Measurements from ENCODE around the gene LZTR1. TPM values are rescaled to one million over a fixed set of nuclear protein-coding genes. Genes with fewer than 3 reads are reported as not detected.

The LZTR1 gene
- polyA plus RNA-seq, 2 of the 4 experiments (the other 2 are of a cell fraction), result 14.1 to 23.5 TPM

DNA sequence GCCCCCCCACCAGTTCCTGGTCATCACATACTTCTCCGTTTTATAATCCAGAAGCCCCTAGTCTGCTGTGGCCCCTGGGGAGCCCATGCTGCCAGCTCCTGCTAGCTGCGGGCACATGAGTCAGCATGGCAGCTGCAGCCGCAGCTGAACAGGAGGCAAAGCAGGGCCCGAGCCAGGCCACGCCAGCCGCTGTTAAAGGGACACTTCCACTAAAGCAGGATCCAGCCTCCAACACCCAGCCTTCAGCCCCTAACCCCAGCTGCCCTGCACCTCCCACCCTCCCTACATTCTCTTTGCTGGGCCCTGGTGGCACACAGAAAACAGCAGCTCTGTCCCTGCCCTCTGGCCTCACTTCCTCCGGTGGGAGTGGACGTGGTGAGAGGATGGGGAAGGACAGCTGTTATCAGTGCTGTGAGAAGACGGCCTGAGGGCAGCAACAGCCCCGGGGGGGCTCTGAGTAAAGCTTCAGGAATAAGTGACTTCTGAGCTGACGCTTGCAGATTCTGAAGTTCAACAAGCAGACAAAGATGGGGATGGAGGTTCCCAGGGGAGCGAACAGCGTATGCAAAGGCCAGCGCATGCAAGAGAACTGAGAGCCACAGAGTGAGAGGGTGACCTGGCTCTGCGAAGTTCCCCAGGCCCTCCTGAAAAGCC, 63.0 kb downstream of the LZTR1 start (continued):
- TF ChIP-seq PHF8 (IDR thresholded peaks at IDR 0.05; ENCODE audit: borderline replicate concordance, low read depth), result no peak
- no peak for TF ChIP-seq CBX8 (IDR thresholded peaks at IDR 0.05)
- no peak for TF ChIP-seq FOSL2 (IDR thresholded peaks at IDR 0.05)
- TF ChIP-seq FOSL2 (CRISPR knock-in tag; IDR thresholded peaks at IDR 0.05), result no peak
- TF ChIP-seq CHD2 (IDR thresholded peaks at IDR 0.05; ENCODE audit: low read length, partially characterized antibody), result no peak
- TF ChIP-seq, protein P1, sequence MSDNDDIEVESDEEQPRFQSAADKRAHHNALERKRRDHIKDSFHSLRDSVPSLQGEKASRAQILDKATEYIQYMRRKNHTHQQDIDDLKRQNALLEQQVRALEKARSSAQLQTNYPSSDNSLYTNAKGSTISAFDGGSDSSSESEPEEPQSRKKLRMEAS (IDR thresholded peaks at IDR 0.05), result no peak
- no peak for TF ChIP-seq MAFK (IDR thresholded peaks at IDR 0.05; ENCODE audit: partially characterized antibody)
- TF ChIP-seq BHLHE40 (IDR thresholded peaks at IDR 0.05; ENCODE audit: low read depth, low read length), result no peak

- Histone ChIP-seq H3K9me3 (no peaks in the 10 kb centered on the region), H3K4me2 (peak within 1 kb of the TSS; percentile 79), H3K4me3 (peak within 1 kb of the TSS; percentile 49), H3K4me1 (peaks cover 12% of the 10 kb centered on the region), H3K27ac (peak within 1 kb of the TSS; percentile 35 to 80; a peak in 4 of 6 replicates)
- 23% methylated on average over 20 of the region's 47 CpGs for WGBS (ENCODE audit: missing lambda C conversion rate)
- TF ChIP-seq PHF8 (IDR thresholded peaks at IDR 0.05; ENCODE audit: borderline replicate concordance, low read depth), result peak; percentile 26; the same call in 1 of the 2 replicates
- TF ChIP-seq, protein P2, sequence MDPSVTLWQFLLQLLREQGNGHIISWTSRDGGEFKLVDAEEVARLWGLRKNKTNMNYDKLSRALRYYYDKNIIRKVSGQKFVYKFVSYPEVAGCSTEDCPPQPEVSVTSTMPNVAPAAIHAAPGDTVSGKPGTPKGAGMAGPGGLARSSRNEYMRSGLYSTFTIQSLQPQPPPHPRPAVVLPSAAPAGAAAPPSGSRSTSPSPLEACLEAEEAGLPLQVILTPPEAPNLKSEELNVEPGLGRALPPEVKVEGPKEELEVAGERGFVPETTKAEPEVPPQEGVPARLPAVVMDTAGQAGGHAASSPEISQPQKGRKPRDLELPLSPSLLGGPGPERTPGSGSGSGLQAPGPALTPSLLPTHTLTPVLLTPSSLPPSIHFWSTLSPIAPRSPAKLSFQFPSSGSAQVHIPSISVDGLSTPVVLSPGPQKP (IDR thresholded peaks at IDR 0.05; ENCODE audit: low read depth, low read length), result no peak
- no peak for TF ChIP-seq JUN (IDR thresholded peaks at IDR 0.05)
- peak; percentile 89 for TF ChIP-seq PBX3 (IDR thresholded peaks at IDR 0.05)
- ATAC-seq (peak; percentile 92 to 98), FAIRE-seq (no peak), DNase-seq (ENCODE audit: low read depth in 1 of 2, low spot score in 1 of 2) (peak; percentile 78 to 89)
- ChIA-PET CTCF (interaction anchor here (0.8 to 1.3 kb wide), 2 partner anchors 10 to 57 kb away, joined by 3 read pairs; no protein-coding TSS in a partner anchor), POLR2A (interaction anchor here (1.3 to 1.9 kb wide), 2 partner anchors 43 to 63 kb away, joined by 4 to 6 read pairs; partner anchors contain the start of genes LZTR1 and THAP7)
Measured at GRCh38 chr22:21045585-21046294, 63.6 kb downstream of the LZTR1 start, which contains the start of gene LRRC74B. Gene LRRC74B, plus strand, starts transcription at chr22:21045946. Its CDS starts 41 bp downstream, at chr22:21045987.

GRCh38 chr22:21047035-21047661, 65.1 kb downstream of the LZTR1 start:
- no peak for FAIRE-seq
- POLR2A ChIA-PET, result interaction anchor here (0.7 kb wide), 1 partner anchor 43 kb away, joined by 3 read pairs; no protein-coding TSS in a partner anchor
- H3K4me2 ChIP-seq, result no peak overlapping the region
- DNase-seq (ENCODE audit: low read depth in 1 of 2, low spot score in 1 of 2), result no peak
- no peak for ATAC-seq
- CTCF ChIA-PET, result interaction anchor here (1.0 to 1.2 kb wide), 2 partner anchors 9 to 56 kb away, joined by 3 read pairs; no protein-coding TSS in a partner anchor
- no peak overlapping the region for H3K4me3 ChIP-seq
- H3K9me3 ChIP-seq, result no peaks in the 10 kb centered on the region
- TF ChIP-seq FOSL2 (IDR thresholded peaks at IDR 0.05) (no peak), FOSL2 (CRISPR knock-in tag; IDR thresholded peaks at IDR 0.05) (no peak), HOXA7 (CRISPR knock-in tag; IDR thresholded peaks at IDR 0.05) (no peak), KDM1A (IDR thresholded peaks at IDR 0.05; ENCODE audit: low read depth) (no peak), FOSB (CRISPR knock-in tag; IDR thresholded peaks at IDR 0.05) (no peak), SMC3 (IDR thresholded peaks at IDR 0.05) (no peak), RCOR1 (IDR thresholded peaks at IDR 0.05; ENCODE audit: low read depth, low read length) (no peak), ZFP36 (IDR thresholded peaks at IDR 0.05; ENCODE audit: borderline replicate concordance, partially characterized antibody) (no peak), GATA3 (IDR thresholded peaks at IDR 0.05; ENCODE audit: borderline replicate concordance) (no peak), HOXB13 (CRISPR knock-in tag; IDR thresholded peaks at IDR 0.05; ENCODE audit: low read depth) (no peak), BHLHE40 (IDR thresholded peaks at IDR 0.05; ENCODE audit: low read depth, low read length) (no peak), POLR2AphosphoS2 (conservative IDR thresholded peaks at IDR 0.05; ENCODE audit: low read length) (no peak), RFX5 (IDR thresholded peaks at IDR 0.05) (no peak), JUNB (IDR thresholded peaks at IDR 0.05) (no peak), ZNF302 (CRISPR knock-in tag; IDR thresholded peaks at IDR 0.05) (no peak), CBX2 (IDR thresholded peaks at IDR 0.05; ENCODE audit: borderline replicate concordance, low read depth) (no peak), NFE2L2 (conservative IDR thresholded peaks at IDR 0.05; ENCODE audit: low read length) (no peak)
- TF ChIP-seq, protein P3, sequence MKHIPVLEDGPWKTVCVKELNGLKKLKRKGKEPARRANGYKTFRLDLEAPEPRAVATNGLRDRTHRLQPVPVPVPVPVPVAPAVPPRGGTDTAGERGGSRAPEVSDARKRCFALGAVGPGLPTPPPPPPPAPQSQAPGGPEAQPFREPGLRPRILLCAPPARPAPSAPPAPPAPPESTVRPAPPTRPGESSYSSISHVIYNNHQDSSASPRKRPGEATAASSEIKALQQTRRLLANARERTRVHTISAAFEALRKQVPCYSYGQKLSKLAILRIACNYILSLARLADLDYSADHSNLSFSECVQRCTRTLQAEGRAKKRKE (CRISPR knock-in tag; IDR thresholded peaks at IDR 0.05; ENCODE audit: low read depth), result no peak
- TF ChIP-seq, protein P1 (IDR thresholded peaks at IDR 0.05), result no peak
- 84% methylated on average over 7 of the region's 14 CpGs for WGBS (ENCODE audit: missing lambda C conversion rate)
- H3K27ac ChIP-seq, result no peak overlapping the region
- peaks cover 12% of the 10 kb centered on the region for H3K4me1 ChIP-seq

Data from A549 (cell line).